Right ventricle myocardium inferior (tissue), 1 donor: ENCODE measurements around the gene HTT. TPM values are rescaled to one million over a fixed set of nuclear protein-coding genes. Genes with fewer than 3 reads are reported as not detected.

ENCODE experiments used
- ATAC-seq: fragments of 200-7000 bp; cut with Tn5 transposase; one replicate; pipeline ENCODE4 v1.9.1; 2020; ENCODE audit warnings: mild to moderate bottlenecking, moderate library complexity
- DNase-seq: peaks from one replicate; pipeline ENCODE4 v3.0.0; 2021; ENCODE audit errors: missing footprints
- intact Hi-C: fragments of 100-400 bp; cut with DNase I; formaldehyde crosslinking; loops from one replicate; pipeline ENCODE4 v1.11.0; 2022
- total RNA-seq: library from RNA; stranded (reverse); fragmentation: NEBNext Ultra II Directional; extraction: Animal tissue kit (Norgen Biotek cat#: 25700); gene quantifications from one replicate; pipeline ENCODE4 v1.2.1, GENCODE V29; 2021
- donor health status: DM: no; HTN: yes; CAD: no; lungs with severe emphysema.

HTT gene
- total RNA-seq, 1 donor from 2014 or later: 24.2 TPM

DNA sequence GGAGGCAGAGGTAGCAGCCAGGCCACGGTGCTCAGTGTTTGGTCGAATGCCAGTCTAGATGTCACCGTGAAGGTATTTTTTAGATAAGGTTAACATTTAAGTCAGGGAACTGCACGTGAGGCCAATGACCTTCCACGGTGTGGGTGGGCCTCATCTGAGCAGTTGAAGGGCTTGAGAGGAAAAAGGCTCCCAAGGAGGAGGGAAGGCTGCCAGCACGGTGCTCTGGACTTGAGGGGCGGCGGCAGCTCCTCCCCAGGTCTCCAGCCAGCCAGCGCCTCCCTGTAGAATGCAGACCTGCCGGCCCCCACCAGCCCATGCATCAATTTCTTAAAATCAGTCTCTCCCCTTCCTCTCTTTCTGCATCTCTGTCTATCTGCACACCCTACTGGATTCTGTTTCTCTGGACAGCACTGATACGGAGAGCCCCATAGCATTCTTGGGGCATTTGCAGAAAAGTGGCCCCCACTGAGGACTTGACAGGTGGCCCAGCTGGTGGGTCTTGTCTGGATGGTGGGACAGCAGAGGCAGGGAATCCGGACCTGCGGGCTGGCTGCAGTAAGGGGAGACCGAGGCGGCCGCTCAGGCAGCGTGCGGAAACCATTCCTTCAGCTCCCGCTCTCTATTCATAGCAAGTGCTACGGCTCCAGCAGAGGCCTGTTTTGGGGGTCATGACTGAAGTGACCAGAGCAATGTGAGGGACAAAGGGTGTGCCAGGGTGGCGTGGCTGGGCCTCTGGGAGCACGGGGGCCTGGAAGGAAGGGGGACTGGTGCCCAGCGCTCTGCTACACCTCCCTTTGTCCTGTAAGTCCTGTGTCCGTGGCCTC lies 210.5 kb downstream of the HTT start:
- DNase-seq (peak; percentile 50), ATAC-seq (no peak)
- intact Hi-C loops: no loop called here

GRCh38 chr4:3285558-3286334 lies 211.3 kb downstream of the HTT start:
- peak; percentile 33 for ATAC-seq
- intact Hi-C loops: no loop called here

GRCh38 chr4:3286335-3287175 lies 212.1 kb downstream of the HTT start:
- DNase-seq (peak; percentile 40), ATAC-seq (no peak)
- intact Hi-C loops: no loop called here

More at GRCh38 chr4:3285558-3286334, 211.3 kb downstream of the HTT start:
- peak; percentile 49 for DNase-seq

- DNase-seq: peak; percentile 55
- intact Hi-C loops: no loop called here
- ATAC-seq: no peak
Observed at GRCh38 chr4:3287271-3287971, 212.9 kb downstream of the HTT start.

- ATAC-seq: no peak
- intact Hi-C loops: no loop called here
- DNase-seq: peak; percentile 59
Observed at GRCh38 chr4:3287972-3288570, 213.6 kb downstream of the HTT start.

GRCh38 chr4:3288571-3289094 lies 214.2 kb downstream of the HTT start:
- DNase-seq (no peak), ATAC-seq (no peak)
- intact Hi-C loops: no loop called here

- intact Hi-C loops: loop anchor here (5.0 kb wide), 1 partner anchor 42 kb away; no protein-coding TSS in a partner anchor
- no peak for DNase-seq
- no peak for ATAC-seq
Observed at GRCh38 chr4:3290476-3290875, 216.0 kb downstream of the HTT start.

- DNase-seq: no peak
- intact Hi-C loops: loop anchor here (5.0 kb wide), 1 partner anchor 41 kb away; no protein-coding TSS in a partner anchor
Observed at GRCh38 chr4:3290889-3291321, 216.4 kb downstream of the HTT start.

GRCh38 chr4:3291411-3291968 lies 217.0 kb downstream of the HTT start:
- ATAC-seq (no peak), DNase-seq (peak; percentile 67)
- intact Hi-C loops: loop anchor here (5.0 kb wide), 1 partner anchor 41 kb away; no protein-coding TSS in a partner anchor

More at GRCh38 chr4:3290889-3291321, 216.4 kb downstream of the HTT start:
- ATAC-seq: no peak

DNA sequence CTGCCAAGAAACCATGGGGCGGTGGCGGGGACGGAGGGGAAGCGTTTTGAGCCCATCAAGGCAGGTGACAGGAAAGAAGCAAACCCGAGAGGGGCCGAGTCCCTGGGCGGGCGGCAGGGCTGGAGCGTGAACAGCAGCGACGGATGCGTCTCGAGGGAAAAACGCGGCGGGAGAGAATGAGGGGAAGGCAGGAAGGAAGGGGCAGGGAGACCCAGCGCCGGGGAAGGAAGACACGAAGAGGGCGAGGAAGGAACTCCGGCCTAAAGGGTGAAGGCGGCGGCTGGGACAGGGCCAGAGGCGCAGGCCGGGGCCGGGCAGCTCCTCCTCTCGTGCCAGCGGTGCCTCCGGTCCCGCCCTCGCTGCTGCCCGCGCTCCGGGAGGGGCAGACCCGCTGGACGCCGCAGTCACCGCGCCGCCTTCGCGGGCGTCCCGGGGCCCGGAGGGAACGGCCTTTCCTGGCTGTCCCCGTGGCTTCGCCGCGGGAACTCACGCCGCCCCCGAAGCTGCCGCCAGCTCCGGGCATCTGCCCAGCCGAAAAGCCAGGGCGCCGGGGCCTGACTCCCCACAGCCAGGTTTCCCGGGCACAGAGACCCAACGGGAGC lies 217.6 kb downstream of the HTT start:
- peak; percentile 77 for DNase-seq
- ATAC-seq: peak; percentile 72
- intact Hi-C loops: loop anchor here (5.0 kb wide), 1 partner anchor 40 kb away; no protein-coding TSS in a partner anchor

GRCh38 chr4:3292571-3293400 lies 218.3 kb downstream of the HTT start, which contains the start of gene RGS12:
TSS of gene RGS12 (plus strand) at chr4:3293021. CDS start at chr4:3316171, 23,150 bp downstream.
- ATAC-seq (peak; percentile 97), DNase-seq (peak; percentile 96)
- intact Hi-C loops: loop anchor here (5.0 kb wide), 1 partner anchor 40 kb away; no protein-coding TSS in a partner anchor

Other genes with a start within 250 kb of the HTT start
- gene ADD1, start 230.8 kb upstream of the HTT start, total RNA-seq: 231 TPM
- gene NOP14, start 111.3 kb upstream of the HTT start, total RNA-seq: 18.3 TPM
- 7.7 TPM for gene GRK4, start 111.1 kb upstream of the HTT start, total RNA-seq
- gene HTT-AS, start 143 bp upstream of the HTT start, total RNA-seq: not detected
- gene MSANTD1, start 174.5 kb downstream of the HTT start, total RNA-seq: 0.51 TPM
- 21.0 TPM for gene RGS12, start 218.3 kb downstream of the HTT start, total RNA-seq